ENCODE data around the gene MAPKAP1.

Gene MAPKAP1

DNA sequence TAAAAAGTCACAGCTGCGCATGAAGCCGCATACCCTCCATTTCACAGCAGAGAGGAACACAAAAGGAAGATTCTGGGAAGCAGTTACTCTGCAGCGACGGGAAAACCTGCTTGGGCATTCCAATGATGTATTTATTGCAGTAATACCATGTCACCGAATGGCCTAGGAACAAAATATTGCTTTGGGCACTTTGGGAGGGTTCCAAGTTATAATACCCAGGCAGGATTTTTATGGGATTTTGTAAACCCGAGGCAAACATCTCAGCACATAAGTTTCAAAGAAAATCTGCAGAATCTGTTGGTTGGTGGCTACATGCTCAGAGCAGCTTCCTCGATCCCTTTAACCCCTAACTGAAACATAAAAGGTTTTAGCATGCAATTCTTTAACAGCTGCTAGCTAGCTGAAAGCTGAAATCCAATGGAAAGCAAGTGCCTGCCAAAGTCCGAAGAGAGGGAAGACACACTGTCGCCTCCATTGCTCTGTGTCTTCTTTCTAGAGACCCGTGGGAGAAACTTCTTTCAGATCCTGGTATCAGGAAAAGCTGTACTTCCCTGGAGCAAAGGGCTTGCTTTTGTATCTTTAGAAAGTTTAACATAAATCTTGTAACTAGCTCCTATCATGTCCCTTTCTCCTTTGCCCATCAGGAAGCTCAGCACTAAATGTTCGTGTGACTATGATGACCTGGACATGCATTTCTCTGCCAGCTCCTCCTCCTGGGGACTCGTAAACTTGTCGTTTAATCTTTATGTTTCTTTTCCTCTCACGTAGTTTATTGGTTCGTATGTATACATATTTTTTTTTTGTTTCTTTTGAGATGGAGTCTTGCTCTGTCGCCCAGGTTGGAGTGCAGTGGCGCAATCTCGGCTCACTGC, 195.0 kb downstream of the MAPKAP1 start:
- Histone ChIP-seq H3K4me2 (ENCODE audit: low read length) (no peak overlapping the region), H3K4me1 (ENCODE audit: insufficient read depth, low read length, severe bottlenecking) (no peaks in the 10 kb centered on the region), H3K27me3 (ENCODE audit: insufficient read depth, low read length) (no peaks in the 10 kb centered on the region), H3K36me3 (ENCODE audit: insufficient read depth, low read length) (no peaks in the 10 kb centered on the region), H3F3A (ENCODE audit: insufficient read depth, low read length) (no peaks in the 10 kb centered on the region), H3K79me2 (ENCODE audit: insufficient read depth, low read length) (no peaks in the 10 kb centered on the region), H3K27ac (ENCODE audit: low read depth, low read length, poor library complexity, severe bottlenecking) (no peak overlapping the region), H4K20me1 (ENCODE audit: insufficient read depth, low read length) (no peaks in the 10 kb centered on the region), H2AFZ (ENCODE audit: low read length) (no peak overlapping the region), H3K9me2 (ENCODE audit: low read depth, low read length) (no peaks in the 10 kb centered on the region), H3K9me3 (ENCODE audit: low read length) (no peaks in the 10 kb centered on the region), H3K4me3 (ENCODE audit: low read depth, low read length, poor library complexity, severe bottlenecking) (no peak overlapping the region), H3K9ac (ENCODE audit: low read length) (no peak overlapping the region)
- TF ChIP-seq CTCF (IDR thresholded peaks at IDR 0.05; ENCODE audit: low read length) (no peak), EZH2 (IDR thresholded peaks at IDR 0.05; ENCODE audit: borderline replicate concordance, low read length) (no peak)

GRCh38 chr9:125510980-125511379, 196.0 kb downstream of the MAPKAP1 start:
- no peaks in the 10 kb centered on the region for H3F3A ChIP-seq (ENCODE audit: insufficient read depth, low read length)
- no peak overlapping the region for H3K4me2 ChIP-seq (ENCODE audit: low read length)
- H3K9me2 ChIP-seq (ENCODE audit: low read depth, low read length) = no peaks in the 10 kb centered on the region
- no peak overlapping the region for H3K4me3 ChIP-seq (ENCODE audit: low read depth, low read length, poor library complexity, severe bottlenecking)
- no peak overlapping the region for H2AFZ ChIP-seq (ENCODE audit: low read length)
- no peaks in the 10 kb centered on the region for H4K20me1 ChIP-seq (ENCODE audit: insufficient read depth, low read length)
- H3K27me3 ChIP-seq (ENCODE audit: insufficient read depth, low read length) = no peaks in the 10 kb centered on the region
- no peaks in the 10 kb centered on the region for H3K36me3 ChIP-seq (ENCODE audit: insufficient read depth, low read length)
- H3K27ac ChIP-seq (ENCODE audit: low read depth, low read length, poor library complexity, severe bottlenecking) = no peak overlapping the region
- H3K4me1 ChIP-seq (ENCODE audit: insufficient read depth, low read length, severe bottlenecking) = no peaks in the 10 kb centered on the region
- H3K79me2 ChIP-seq (ENCODE audit: insufficient read depth, low read length) = no peaks in the 10 kb centered on the region
- H3K9ac ChIP-seq (ENCODE audit: low read length) = no peak overlapping the region
- no peak for TF ChIP-seq EZH2 (IDR thresholded peaks at IDR 0.05; ENCODE audit: borderline replicate concordance, low read length)
- TF ChIP-seq CTCF (IDR thresholded peaks at IDR 0.05; ENCODE audit: low read length) = no peak
- H3K9me3 ChIP-seq (ENCODE audit: low read length) = no peaks in the 10 kb centered on the region

DNA sequence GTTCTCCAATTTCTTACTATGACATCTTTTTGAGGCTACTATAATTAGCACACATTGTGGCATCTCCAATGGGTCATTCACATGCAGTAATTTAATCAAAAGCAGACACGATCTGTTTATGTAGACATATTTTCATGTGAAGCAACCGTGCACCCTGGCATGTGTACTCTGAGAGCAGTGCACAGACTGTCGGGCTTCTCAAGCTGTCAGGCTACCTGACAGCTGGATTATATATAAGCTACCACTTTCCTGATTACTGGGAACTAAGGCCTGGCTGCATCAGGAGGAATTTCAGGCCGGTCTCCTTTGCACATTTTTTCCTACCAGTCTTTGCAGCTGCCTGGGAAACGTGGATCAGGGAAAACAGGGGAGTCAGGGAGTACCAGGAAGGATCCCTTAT, 197.5 kb downstream of the MAPKAP1 start:
- Histone ChIP-seq H3K27me3 (ENCODE audit: insufficient read depth, low read length) (no peaks in the 10 kb centered on the region), H4K20me1 (ENCODE audit: insufficient read depth, low read length) (no peaks in the 10 kb centered on the region), H2AFZ (ENCODE audit: low read length) (no peak overlapping the region), H3K4me2 (ENCODE audit: low read length) (no peak overlapping the region), H3K27ac (ENCODE audit: low read depth, low read length, poor library complexity, severe bottlenecking) (no peak overlapping the region), H3K4me3 (ENCODE audit: low read depth, low read length, poor library complexity, severe bottlenecking) (no peak overlapping the region), H3K4me1 (ENCODE audit: insufficient read depth, low read length, severe bottlenecking) (no peaks in the 10 kb centered on the region), H3K79me2 (ENCODE audit: insufficient read depth, low read length) (no peaks in the 10 kb centered on the region), H3K36me3 (ENCODE audit: insufficient read depth, low read length) (no peaks in the 10 kb centered on the region), H3F3A (ENCODE audit: insufficient read depth, low read length) (no peaks in the 10 kb centered on the region), H3K9ac (ENCODE audit: low read length) (no peak overlapping the region), H3K9me3 (ENCODE audit: low read length) (no peaks in the 10 kb centered on the region), H3K9me2 (ENCODE audit: low read depth, low read length) (no peaks in the 10 kb centered on the region)
- TF ChIP-seq EZH2 (IDR thresholded peaks at IDR 0.05; ENCODE audit: borderline replicate concordance, low read length) = no peak
- no peak for TF ChIP-seq CTCF (IDR thresholded peaks at IDR 0.05; ENCODE audit: low read length)
